AG09319 (cell line): ENCODE results near the gene TM9SF4.
"Not testable (repeated sequence)": the region's sequence is repeated elsewhere in the genome, so short reads cannot be mapped to it uniquely, and the experiment has no call there.

Experiments used
- DNase-seq: peaks from one replicate; pipeline ENCODE4 v3.0.0-alpha.2; 2010; ENCODE audit warnings: low read depth; ENCODE audit errors: extremely low read depth
- TF ChIP-seq, protein P1 (sequence below): IDR thresholded peaks from 2 replicates; pipeline ENCODE4 v1.5.1; 2011; ENCODE audit warnings: low read depth, mild to moderate bottlenecking, inconsistent platforms, low read length, moderate library complexity

The TM9SF4 gene

DNA sequence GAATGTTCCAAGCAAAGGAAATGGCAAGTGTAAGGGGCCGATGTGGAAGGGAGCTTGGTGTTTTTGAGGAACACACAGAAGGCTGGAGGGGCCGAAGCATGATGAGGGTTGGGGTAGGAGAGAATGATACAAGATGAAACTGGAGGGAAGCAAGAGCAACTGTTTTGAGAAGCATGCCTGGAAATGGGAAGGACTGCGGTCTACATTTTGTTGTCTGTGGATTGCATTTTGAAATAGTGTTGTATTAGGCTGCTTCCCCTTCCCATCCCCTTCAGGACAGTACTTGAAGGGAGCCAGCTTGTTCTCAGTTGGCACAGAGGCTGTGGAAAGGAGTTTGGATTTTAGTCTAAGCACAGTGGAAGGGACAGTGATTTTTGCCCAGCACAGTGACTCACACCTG lies 2.2 kb downstream of the TM9SF4 start:
- TF ChIP-seq, protein P1, sequence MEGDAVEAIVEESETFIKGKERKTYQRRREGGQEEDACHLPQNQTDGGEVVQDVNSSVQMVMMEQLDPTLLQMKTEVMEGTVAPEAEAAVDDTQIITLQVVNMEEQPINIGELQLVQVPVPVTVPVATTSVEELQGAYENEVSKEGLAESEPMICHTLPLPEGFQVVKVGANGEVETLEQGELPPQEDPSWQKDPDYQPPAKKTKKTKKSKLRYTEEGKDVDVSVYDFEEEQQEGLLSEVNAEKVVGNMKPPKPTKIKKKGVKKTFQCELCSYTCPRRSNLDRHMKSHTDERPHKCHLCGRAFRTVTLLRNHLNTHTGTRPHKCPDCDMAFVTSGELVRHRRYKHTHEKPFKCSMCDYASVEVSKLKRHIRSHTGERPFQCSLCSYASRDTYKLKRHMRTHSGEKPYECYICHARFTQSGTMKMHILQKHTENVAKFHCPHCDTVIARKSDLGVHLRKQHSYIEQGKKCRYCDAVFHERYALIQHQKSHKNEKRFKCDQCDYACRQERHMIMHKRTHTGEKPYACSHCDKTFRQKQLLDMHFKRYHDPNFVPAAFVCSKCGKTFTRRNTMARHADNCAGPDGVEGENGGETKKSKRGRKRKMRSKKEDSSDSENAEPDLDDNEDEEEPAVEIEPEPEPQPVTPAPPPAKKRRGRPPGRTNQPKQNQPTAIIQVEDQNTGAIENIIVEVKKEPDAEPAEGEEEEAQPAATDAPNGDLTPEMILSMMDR: no peak
- DNase-seq: no peak

DNA sequence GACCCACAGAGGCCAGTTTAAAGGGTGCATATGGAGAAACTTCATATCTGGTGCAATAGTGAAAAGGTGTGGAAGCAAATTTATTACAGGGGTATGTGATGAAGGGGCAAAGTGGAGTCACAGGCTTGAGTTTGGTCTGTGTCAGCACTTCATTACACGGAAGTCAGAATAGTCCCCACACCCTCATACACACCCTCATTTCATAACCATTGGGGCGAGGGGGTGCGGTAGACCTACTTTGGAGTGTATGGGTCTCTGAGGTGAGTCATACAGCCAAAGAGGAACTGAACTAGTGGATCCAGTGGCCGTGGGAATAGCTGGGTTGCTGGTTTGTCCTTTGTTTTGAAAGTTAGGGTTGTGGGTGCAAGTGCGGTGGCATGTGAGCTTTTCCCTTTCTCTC lies 3.3 kb downstream of the TM9SF4 start:
- DNase-seq: no peak
- TF ChIP-seq, protein P1: no peak

GRCh38 chr20:32113591-32114260 lies 4.2 kb downstream of the TM9SF4 start:
- no peak for DNase-seq
- TF ChIP-seq, protein P1: no peak

GRCh38 chr20:32114305-32114960 lies 4.9 kb downstream of the TM9SF4 start:
- TF ChIP-seq, protein P1: no peak
- DNase-seq: peak; percentile 18

GRCh38 chr20:32115211-32115767 lies 5.8 kb downstream of the TM9SF4 start:
- no peak for DNase-seq
- TF ChIP-seq, protein P1: no peak

DNA sequence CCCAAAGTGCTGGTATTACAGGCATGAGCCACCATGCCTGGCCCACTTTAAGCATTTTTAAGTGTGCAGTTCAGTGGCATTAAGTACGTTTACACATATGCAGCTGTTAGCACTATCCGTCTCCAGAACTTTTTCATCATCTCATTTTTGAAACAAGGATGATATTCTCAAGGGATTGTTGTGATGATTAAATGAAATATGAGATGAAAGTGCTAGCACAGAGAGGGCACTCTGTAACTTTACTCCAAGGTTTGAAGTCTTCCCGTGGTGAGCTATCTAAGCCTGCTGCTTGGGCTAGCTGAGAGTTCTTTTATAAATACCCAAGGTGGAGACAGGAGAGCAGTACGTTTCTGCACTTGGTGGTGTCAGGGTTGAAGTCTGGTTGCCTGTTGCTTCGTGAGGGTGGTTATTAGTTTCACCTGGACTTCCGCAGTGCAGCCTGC lies 6.6 kb downstream of the TM9SF4 start:
- TF ChIP-seq, protein P1: no peak
- no peak for DNase-seq

GRCh38 chr20:32116796-32117195 lies 7.3 kb downstream of the TM9SF4 start:
- not testable (repeated sequence) for DNase-seq

- DNase-seq: not testable (repeated sequence)
Observed at GRCh38 chr20:32118427-32118826, 8.9 kb downstream of the TM9SF4 start.
